HCT116 (cell line): ENCODE measurements around the gene ULBP2. TPM values are rescaled to one million over a fixed set of nuclear protein-coding genes. Genes with fewer than 3 reads are reported as not detected.

Source experiments
- ATAC-seq: fragments of 200-7000 bp; cut with Tn5 transposase; 2 replicates; pipeline ENCODE4 v1.9.1; 2020; ENCODE audit warnings: mild to moderate bottlenecking, moderate library complexity
- BruUV-seq: library from RNA; stranded (reverse); fragments of 400-500 nt; replicated peaks from 2 replicates; lab custom pipeline; 2021; lab: Mats Ljungman, UMichigan
- CTCF ChIA-PET: fragments of 300-600 bp; sonication (Branson Sonifier 250); formaldehyde crosslinking; loops from one replicate; lab custom pipeline; 2021; ENCODE audit warnings: antibody characterized with exemption; lab: Charles Lee
- POLR2A ChIA-PET: fragments of 300-600, 350-600 bp; sonication (Branson Sonifier 250); formaldehyde crosslinking; loops from one replicate; lab custom pipeline; 2021; ENCODE audit warnings: antibody characterized with exemption; lab: Charles Lee
- RAD21 ChIA-PET, 2 experiments: fragments of 300-600 bp; sonication (Branson Sonifier 250); formaldehyde crosslinking; loops; one replicate each; lab custom pipeline; 2023; ENCODE audit warnings: low total read pairs in 2 of 2; ENCODE audit not compliant: uncharacterized antibody in 2 of 2, unreplicated experiment in 2 of 2, low non-redundant PET in 1 of 2; lab: Charles Lee
- DNase-seq: peaks from one replicate; pipeline ENCODE4 v3.0.0-alpha.2; 2010; ENCODE audit warnings: low read depth, low spot score
- H2AFZ ChIP-seq: fragments of 200-600 bp; shearing (Covaris generic), sonication (generic); 2 replicates; pipeline ENCODE4 v1.6.1; 2017; ENCODE audit warnings: low read depth, mixed run types, mixed read lengths, antibody characterized with exemption, low read length; ENCODE audit not compliant: poor library complexity, severe bottlenecking
- H3K27ac ChIP-seq: 2 replicates; pipeline ENCODE4 v1.5.1; 2012; ENCODE audit warnings: low read depth, low read length
- H3K27me3 ChIP-seq: fragments of 200-600 bp; sonication (generic); 2 replicates; pipeline ENCODE4 v1.6.1; 2016; ENCODE audit warnings: mixed run types, low read length, mixed read lengths; ENCODE audit not compliant: insufficient read depth
- H3K36me3 ChIP-seq, 2 experiments: fragments of 200-500 bp in 1 of 2; fragments of 200-600 bp in 1 of 2; sonication (Bioruptor generic) in 1 of 2; sonication (generic) in 1 of 2; 2 replicates each; pipeline versions ENCODE4 v1.5.1 to v1.6.1; 2014 to 2016; ENCODE audit warnings: low read length in 2 of 2, inconsistent platforms in 1 of 2, mixed read lengths in 1 of 2, mixed run types in 1 of 2; ENCODE audit not compliant: insufficient read depth in 2 of 2, control insufficient read depth in 1 of 2
- H3K4me1 ChIP-seq, 2 experiments: fragments of 200-600 bp in 1 of 2; sonication (generic) in 1 of 2; 2 replicates each; pipeline versions ENCODE4 v1.5.1 to v1.6.1; 2012 to 2017; ENCODE audit warnings: low read length in 2 of 2, inconsistent platforms in 1 of 2, mild to moderate bottlenecking in 1 of 2, mixed read lengths in 1 of 2, mixed run types in 1 of 2, moderate library complexity in 1 of 2; ENCODE audit not compliant: insufficient read depth in 2 of 2, control insufficient read depth in 1 of 2
- H3K4me2 ChIP-seq: fragments of 200-600 bp; sonication (generic); 2 replicates; pipeline ENCODE4 v1.6.1; 2017; ENCODE audit warnings: mixed run types, low read length, mixed read lengths
- H3K4me3 ChIP-seq, 2 experiments: fragments of 200-600 bp in 1 of 2; sonication (generic) in 1 of 2; replicated peaks in 1 of 2; 2 replicates each; pipeline ENCODE4 v1.5.1; 2011 to 2016; ENCODE audit warnings: low read length in 2 of 2, control low read depth in 1 of 2, low read depth in 1 of 2, mild to moderate bottlenecking in 1 of 2, mixed read lengths in 1 of 2, mixed run types in 1 of 2
- H3K79me2 ChIP-seq: fragments of 200-600 bp; sonication (generic); 2 replicates; pipeline ENCODE4 v1.6.1; 2017; ENCODE audit warnings: mild to moderate bottlenecking, mixed run types, low read length, moderate library complexity, mixed read lengths; ENCODE audit not compliant: insufficient read depth
- H3K9ac ChIP-seq: fragments of 200-600 bp; sonication (generic); 2 replicates; pipeline ENCODE4 v1.6.1; 2016; ENCODE audit warnings: low read length, mixed read lengths
- H3K9me2 ChIP-seq: fragments of 200-600 bp; sonication (generic), shearing (Covaris generic); 2 replicates; pipeline ENCODE4 v1.6.1; 2017; ENCODE audit warnings: mixed run types, mild to moderate bottlenecking, moderate library complexity; ENCODE audit not compliant: insufficient read depth
- H3K9me3 ChIP-seq, 2 experiments: fragments of 200-500 bp in 1 of 2; fragments of 200-600 bp in 1 of 2; sonication (Bioruptor generic) in 1 of 2; sonication (generic) in 1 of 2; 2 replicates each; pipeline ENCODE4 v1.6.1; 2014 to 2017; ENCODE audit warnings: low read length in 2 of 2, mixed read lengths in 2 of 2, inconsistent platforms in 1 of 2, low read depth in 1 of 2, mild to moderate bottlenecking in 1 of 2, mixed run types in 1 of 2, moderate library complexity in 1 of 2; ENCODE audit not compliant: control insufficient read depth in 1 of 2, insufficient read depth in 1 of 2
- H4K20me1 ChIP-seq: fragments of 200-600 bp; sonication (generic), shearing (Covaris generic); 2 replicates; pipeline ENCODE4 v1.6.1; 2017; ENCODE audit warnings: mixed run types, mild to moderate bottlenecking, moderate library complexity; ENCODE audit not compliant: insufficient read depth
- ATF3 ChIP-seq: IDR thresholded peaks from 2 replicates; pipeline ENCODE4 v1.6.1; 2012
- CEBPB ChIP-seq: IDR thresholded peaks from 2 replicates; pipeline ENCODE4 v1.6.1; 2012; ENCODE audit warnings: low read depth
- ELF1 ChIP-seq: IDR thresholded peaks from 2 replicates; pipeline ENCODE4 v1.6.1; 2012; ENCODE audit warnings: low read depth, borderline replicate concordance
- EZH2phosphoT487 ChIP-seq: fragments of 200-600 bp; IDR thresholded peaks from 2 replicates; pipeline ENCODE4 v1.6.1; 2018; ENCODE audit warnings: antibody characterized with exemption, borderline replicate concordance
- FOSL1 ChIP-seq: IDR thresholded peaks from 2 replicates; pipeline ENCODE4 v1.6.1; 2012; ENCODE audit warnings: low read depth
- JUND ChIP-seq: IDR thresholded peaks from 2 replicates; pipeline ENCODE4 v1.6.1; 2012
- SIN3A ChIP-seq: IDR thresholded peaks from 2 replicates; pipeline ENCODE4 v1.6.1; 2012; ENCODE audit warnings: low read depth
- SRF ChIP-seq: IDR thresholded peaks from 2 replicates; pipeline ENCODE4 v1.6.1; 2012; ENCODE audit warnings: low read depth
- TCF7L2 ChIP-seq: IDR thresholded peaks from 2 replicates; pipeline ENCODE4 v1.7.0; 2011; ENCODE audit warnings: borderline replicate concordance, inconsistent platforms; ENCODE audit not compliant: insufficient read depth, insufficient read length; ENCODE audit errors: extremely low read depth
- YY1 ChIP-seq: IDR thresholded peaks from 2 replicates; pipeline ENCODE4 v1.6.1; 2011; ENCODE audit warnings: low read length, low read depth, moderate library complexity, mild to moderate bottlenecking; ENCODE audit not compliant: insufficient replicate concordance; ENCODE audit errors: extremely low read depth
- intact Hi-C: fragments of 100-400 bp; cut with micrococcal nuclease; formaldehyde crosslinking; loops from 2 replicates; pipeline ENCODE4 v1.10.0; 2022
- total RNA-seq: library from RNA; stranded (reverse); gene quantifications from one replicate; pipeline ENCODE4 v1.2.1, GENCODE V29; 2021; ENCODE audit not compliant: unreplicated experiment

ULBP2 gene
- total RNA-seq, 1 experiment from 2014 or later, result 10.2 TPM

DNA sequence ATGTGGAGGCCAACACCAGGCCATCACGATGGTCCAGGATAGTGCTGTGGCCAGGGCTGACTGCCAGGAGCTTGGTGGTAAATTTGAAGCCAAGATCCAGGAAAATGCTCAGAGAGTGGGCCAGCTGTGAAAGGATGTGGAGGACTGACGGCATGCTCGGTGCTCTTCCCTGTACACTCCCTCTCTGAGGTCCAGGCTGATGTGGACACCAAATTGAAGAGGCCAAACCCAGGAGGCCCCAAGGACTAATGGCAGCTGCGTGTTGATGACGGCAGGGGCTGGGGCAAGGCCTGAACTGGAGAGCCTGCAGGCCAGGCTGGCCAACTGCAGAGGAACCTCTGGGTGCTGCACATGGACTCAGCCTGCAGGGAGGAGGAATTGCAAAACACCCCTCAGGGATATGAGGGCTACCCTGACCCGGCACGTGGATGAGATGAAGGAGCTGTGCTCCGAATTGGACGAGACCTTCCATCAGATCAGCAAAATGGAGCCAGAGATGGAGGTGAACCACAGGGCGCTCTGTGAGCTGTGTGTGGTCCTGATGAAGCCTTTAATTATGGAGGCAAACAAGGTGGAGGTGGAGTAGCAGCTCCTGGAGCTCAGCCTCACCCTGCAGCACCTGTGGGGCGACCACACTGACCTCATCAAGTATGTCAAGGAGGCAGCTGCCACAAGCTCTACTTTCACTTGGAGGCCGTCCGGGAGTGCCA, 37.0 kb upstream of the ULBP2 start:
- Histone ChIP-seq H3K79me2 (no peaks in the 10 kb centered on the region), H3K36me3 (no peaks in the 10 kb centered on the region), H3K9me2 (no peaks in the 10 kb centered on the region), H2AFZ (no peak overlapping the region), H3K4me1 (no peaks in the 10 kb centered on the region), H3K4me2 (no peak overlapping the region), H3K27ac (no peak overlapping the region), H3K27me3 (no peaks in the 10 kb centered on the region), H3K9me3 (peaks cover 5 to 6% of the 10 kb centered on the region in 2 experiments; a peak in 2 of 4 replicates), H3K9ac (no peak overlapping the region), H3K4me3 (no peak overlapping the region), H4K20me1 (no peaks in the 10 kb centered on the region)
- DNase-seq, result no peak
- intact Hi-C loops, result no loop called here
- CTCF ChIA-PET, result interaction anchor here (0.8 to 1.5 kb wide), 6 partner anchors 9 to 70 kb away, joined by 3 to 6 read pairs (median 3); no protein-coding TSS in a partner anchor
- RAD21 ChIA-PET, result interaction anchor here in 1 of 2 experiments (0.5 kb wide), 1 partner anchor 168 kb away, joined by 3 read pairs; no protein-coding TSS in a partner anchor
- no peak for ATAC-seq
- no TSS peak for BruUV-seq
- no peak for TF ChIP-seq CEBPB
- no peak for TF ChIP-seq JUND
- TF ChIP-seq FOSL1, result no peak
- TF ChIP-seq SIN3A, result no peak
- TF ChIP-seq ATF3, result no peak
- no peak for TF ChIP-seq YY1
- no peak for TF ChIP-seq SRF
- TF ChIP-seq EZH2phosphoT487, result no peak
- TF ChIP-seq ELF1, result no peak
- TF ChIP-seq TCF7L2, result no peak
- POLR2A ChIA-PET, result no interaction called here
